Activated B cell treated with CpG ODN at 0.5 μM for 24 hours (primary cell): ENCODE measurements around the gene PALD1. TPM values are rescaled to one million over a fixed set of nuclear protein-coding genes. Genes with fewer than 3 reads are reported as not detected.
"Not testable (repeated sequence)": the region's sequence is repeated elsewhere in the genome, so short reads cannot be mapped to it uniquely, and the experiment has no call there.

Source experiments
- ATAC-seq: fragments of 200-7000 bp; cut with Tn5 transposase; one replicate; pipeline ENCODE4 v1.10.0; 2021; ENCODE audit warnings: low read depth, mild to moderate bottlenecking, moderate library complexity
- CTCF ChIA-PET: fragments of 350-600 bp; sonication (Branson Sonifier 250); formaldehyde crosslinking; loops from one replicate; lab custom pipeline; 2021; ENCODE audit warnings: antibody characterized with exemption; lab: Charles Lee
- POLR2A ChIA-PET: fragments of 350-600 bp; sonication (Branson Sonifier 250); formaldehyde crosslinking; loops from one replicate; lab custom pipeline; 2021; ENCODE audit warnings: antibody characterized with exemption; lab: Charles Lee
- DNase-seq: peaks from one replicate; pipeline ENCODE4 v3.0.0; 2022
- H3K27ac Mint-ChIP-seq: one replicate; pipeline ENCODE4 v1.8.0; 2020; ENCODE audit warnings: mixed read lengths
- H3K27me3 Mint-ChIP-seq: one replicate; pipeline ENCODE4 v1.8.0; 2021; ENCODE audit warnings: mixed read lengths
- H3K36me3 Mint-ChIP-seq: one replicate; pipeline ENCODE4 v1.8.0; 2021; ENCODE audit warnings: low read depth, mixed read lengths
- H3K4me1 Mint-ChIP-seq: one replicate; pipeline ENCODE4 v1.8.0; 2021; ENCODE audit warnings: mixed read lengths
- H3K4me3 Mint-ChIP-seq: one replicate; pipeline ENCODE4 v1.8.0; 2020; ENCODE audit warnings: mild to moderate bottlenecking, mixed read lengths
- H3K9me3 Mint-ChIP-seq: one replicate; pipeline ENCODE4 v1.8.0; 2020; ENCODE audit warnings: mixed read lengths
- intact Hi-C: fragments of 100-400 bp; cut with micrococcal nuclease; formaldehyde crosslinking; loops from one replicate; pipeline ENCODE4 v1.15.1; 2024
- total RNA-seq: library from RNA; stranded (reverse); gene quantifications from 2 replicates; pipeline ENCODE4 v1.2.3, GENCODE V29; 2022
- TF ChIP-seq, protein P1 (sequence below): fragments of 200-600 bp; IDR thresholded peaks from one replicate; pipeline ENCODE4 v1.8.0; 2022; ENCODE audit warnings: antibody characterized with exemption, mild to moderate bottlenecking

Gene PALD1
- total RNA-seq, 1 donor from 2014 or later: 3.3 TPM

DNA sequence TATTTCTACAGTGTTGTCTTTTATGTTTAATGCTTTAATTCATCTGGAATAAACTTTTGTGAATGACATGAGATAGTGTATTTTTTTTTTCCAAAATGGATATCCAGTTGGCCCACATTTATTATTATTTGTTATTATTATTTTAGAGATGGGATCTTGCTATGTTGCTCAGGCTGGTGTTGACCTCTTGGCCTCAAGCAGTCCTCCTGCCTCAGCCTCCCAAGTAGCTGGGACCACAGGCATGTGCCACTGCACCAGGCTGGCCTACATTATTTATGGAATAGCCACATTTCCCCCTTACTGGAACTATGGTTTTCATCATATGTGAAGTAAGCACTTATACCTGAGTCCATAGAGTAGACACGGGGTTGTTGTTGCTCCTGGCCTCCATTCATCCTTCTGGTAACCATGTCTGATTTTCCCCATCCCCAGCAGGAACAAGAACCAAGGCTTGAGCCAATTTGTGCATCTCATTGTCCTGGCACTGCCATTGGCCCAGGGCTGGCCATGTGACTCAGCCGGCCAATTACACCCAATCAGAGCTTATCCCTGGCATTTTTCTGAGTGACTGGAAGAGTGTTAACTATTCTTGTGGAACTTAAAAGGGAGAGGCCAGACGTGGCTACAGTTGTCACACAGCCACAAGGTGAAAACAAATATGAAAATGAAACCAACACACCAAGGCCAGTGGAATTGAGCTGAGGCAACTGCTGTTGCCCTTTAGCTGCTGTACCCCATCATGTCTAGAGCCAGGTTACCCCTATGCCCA lies 100.9 kb downstream of the PALD1 start:
- Mint-ChIP-seq H3K27me3 (no peaks in the 10 kb centered on the region), H3K4me1 (peaks cover 50% of the 10 kb centered on the region), H3K36me3 (no peaks in the 10 kb centered on the region), H3K27ac (no peak overlapping the region), H3K4me3 (no peak overlapping the region), H3K9me3 (no peaks in the 10 kb centered on the region)
- ATAC-seq (no peak), DNase-seq (no peak)
- CTCF ChIA-PET: no interaction called here
- POLR2A ChIA-PET: no interaction called here
- intact Hi-C loops: no loop called here
- TF ChIP-seq, protein P1, sequence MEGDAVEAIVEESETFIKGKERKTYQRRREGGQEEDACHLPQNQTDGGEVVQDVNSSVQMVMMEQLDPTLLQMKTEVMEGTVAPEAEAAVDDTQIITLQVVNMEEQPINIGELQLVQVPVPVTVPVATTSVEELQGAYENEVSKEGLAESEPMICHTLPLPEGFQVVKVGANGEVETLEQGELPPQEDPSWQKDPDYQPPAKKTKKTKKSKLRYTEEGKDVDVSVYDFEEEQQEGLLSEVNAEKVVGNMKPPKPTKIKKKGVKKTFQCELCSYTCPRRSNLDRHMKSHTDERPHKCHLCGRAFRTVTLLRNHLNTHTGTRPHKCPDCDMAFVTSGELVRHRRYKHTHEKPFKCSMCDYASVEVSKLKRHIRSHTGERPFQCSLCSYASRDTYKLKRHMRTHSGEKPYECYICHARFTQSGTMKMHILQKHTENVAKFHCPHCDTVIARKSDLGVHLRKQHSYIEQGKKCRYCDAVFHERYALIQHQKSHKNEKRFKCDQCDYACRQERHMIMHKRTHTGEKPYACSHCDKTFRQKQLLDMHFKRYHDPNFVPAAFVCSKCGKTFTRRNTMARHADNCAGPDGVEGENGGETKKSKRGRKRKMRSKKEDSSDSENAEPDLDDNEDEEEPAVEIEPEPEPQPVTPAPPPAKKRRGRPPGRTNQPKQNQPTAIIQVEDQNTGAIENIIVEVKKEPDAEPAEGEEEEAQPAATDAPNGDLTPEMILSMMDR: no peak

DNA sequence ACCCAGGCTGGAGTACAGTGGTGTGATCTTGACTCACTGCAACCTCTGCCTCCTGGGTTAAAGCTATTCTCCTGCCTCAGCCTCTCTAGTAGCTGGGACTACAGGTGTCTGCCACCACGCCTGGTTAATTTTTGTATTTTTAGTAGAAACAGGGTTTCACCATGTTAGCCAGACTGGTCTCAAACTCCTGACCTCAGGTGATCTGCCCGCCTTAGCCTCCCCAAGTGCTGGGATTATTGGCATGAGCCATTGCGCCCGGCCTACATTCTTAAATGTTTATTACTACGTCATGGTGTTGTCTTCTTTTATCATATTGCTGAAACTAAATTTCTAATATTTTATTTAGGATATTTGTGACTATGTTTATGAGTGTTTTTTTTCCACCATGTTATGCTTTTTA lies 102.6 kb downstream of the PALD1 start:
- POLR2A ChIA-PET, CTCF ChIA-PET: not testable (repeated sequence)

DNA sequence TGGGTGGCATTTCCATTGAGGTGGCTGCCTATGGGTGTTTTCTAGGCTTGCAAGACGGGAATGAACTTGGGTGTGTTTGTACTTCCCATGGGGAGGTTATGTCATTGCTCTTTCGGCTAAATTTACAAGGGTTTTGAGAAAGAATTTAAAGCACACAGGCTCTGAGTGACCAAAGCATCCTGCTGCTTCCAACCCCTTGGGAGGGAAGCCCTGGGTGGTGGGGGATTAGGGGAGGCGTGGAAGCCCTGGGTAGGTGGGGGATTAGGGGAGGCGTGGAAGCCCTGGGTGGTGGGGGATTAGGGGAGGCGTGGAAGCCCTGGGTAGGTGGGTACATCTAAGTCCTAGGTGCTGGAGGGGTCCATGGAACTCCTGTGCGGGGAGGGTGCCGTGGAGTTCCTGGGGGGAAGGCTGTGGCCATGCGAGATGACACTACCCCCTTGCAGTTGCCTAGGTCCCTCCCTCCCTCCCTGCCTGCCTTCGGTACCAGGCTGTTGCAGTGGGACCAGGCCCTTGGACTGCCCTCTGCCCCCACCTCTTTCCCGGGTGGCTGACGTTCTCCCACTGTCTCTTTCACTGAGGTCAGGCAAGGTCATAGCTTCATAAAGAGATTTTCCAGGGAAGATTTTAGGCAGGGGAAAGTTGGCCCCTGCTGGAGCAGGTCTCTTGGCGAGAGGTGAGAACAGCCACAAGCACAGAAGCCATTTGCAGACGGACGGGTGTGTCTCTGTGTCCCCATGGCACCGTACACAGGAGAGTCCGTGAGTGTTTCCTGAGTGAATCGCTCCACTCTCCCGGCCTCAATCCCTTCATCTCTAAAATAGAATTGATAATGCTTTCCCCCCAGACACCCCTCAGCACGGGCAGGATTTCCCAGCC lies 104.5 kb downstream of the PALD1 start:
- Mint-ChIP-seq H3K36me3 (no peaks in the 10 kb centered on the region), H3K9me3 (no peaks in the 10 kb centered on the region), H3K4me1 (peaks cover 21% of the 10 kb centered on the region), H3K27ac (no peak overlapping the region), H3K4me3 (no peak overlapping the region), H3K27me3 (peaks cover 2% of the 10 kb centered on the region)
- CTCF ChIA-PET: no interaction called here
- TF ChIP-seq, protein P1: no peak
- DNase-seq (no peak), ATAC-seq (no peak)
- POLR2A ChIA-PET: no interaction called here
- intact Hi-C loops: no loop called here

More for the DNA sequence above, 102.6 kb downstream of the PALD1 start:
- ATAC-seq, DNase-seq, H3K27ac Mint-ChIP-seq, intact Hi-C loops, H3K9me3 Mint-ChIP-seq, H3K27me3 Mint-ChIP-seq, H3K36me3 Mint-ChIP-seq, H3K4me3 Mint-ChIP-seq: not testable (repeated sequence)
- peaks cover 39% of the 10 kb centered on the region for H3K4me1 Mint-ChIP-seq

DNA sequence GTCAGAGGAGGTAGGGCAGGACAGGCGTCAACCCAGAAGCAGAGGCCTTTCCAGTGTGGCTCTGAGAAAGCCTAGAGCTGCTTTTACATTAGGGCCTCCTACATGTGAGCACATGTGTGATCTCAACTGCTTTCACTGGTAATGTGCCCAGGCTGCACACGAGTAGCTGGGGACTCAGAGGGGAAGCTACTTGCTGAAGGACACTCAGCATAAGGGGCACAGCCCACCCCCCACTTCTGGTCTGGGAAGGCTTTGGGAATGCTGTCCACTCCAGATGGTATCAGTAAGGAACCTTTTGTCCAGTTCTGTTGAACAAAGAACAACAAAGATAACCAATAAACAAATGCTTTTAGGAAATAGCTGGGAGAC lies 105.1 kb downstream of the PALD1 start:
- intact Hi-C loops: no loop called here
- CTCF ChIA-PET: no interaction called here
- H3K27ac Mint-ChIP-seq: no peak overlapping the region
- H3K4me1 Mint-ChIP-seq: peaks cover 14% of the 10 kb centered on the region
- TF ChIP-seq, protein P1: no peak
- ATAC-seq (no peak), DNase-seq (no peak)
- H3K36me3 Mint-ChIP-seq: no peaks in the 10 kb centered on the region
- peaks cover 2% of the 10 kb centered on the region for H3K27me3 Mint-ChIP-seq
- POLR2A ChIA-PET: no interaction called here
- H3K9me3 Mint-ChIP-seq: no peaks in the 10 kb centered on the region
- no peak overlapping the region for H3K4me3 Mint-ChIP-seq

DNA sequence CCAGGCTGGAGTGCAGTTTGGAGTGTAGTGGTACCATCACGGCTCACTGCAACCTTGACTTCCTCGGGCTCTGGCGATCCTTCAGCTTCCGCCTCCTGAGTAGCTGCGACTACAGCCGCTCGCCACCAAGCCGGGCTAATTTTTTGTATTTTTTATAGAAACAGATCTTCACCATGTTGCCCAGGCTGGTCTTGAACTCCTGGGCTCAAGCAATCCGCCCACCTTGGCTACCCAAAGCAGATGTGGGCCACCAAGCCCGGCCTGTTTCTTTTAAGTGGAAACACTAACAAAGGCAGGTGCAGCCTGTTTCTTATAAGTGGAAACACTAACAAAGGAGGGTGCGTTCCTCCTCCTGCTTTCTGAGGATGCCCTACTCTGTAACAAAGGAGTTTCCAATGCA lies 105.8 kb downstream of the PALD1 start:
- POLR2A ChIA-PET: no interaction called here
- ATAC-seq: no peak
- CTCF ChIA-PET: no interaction called here
- DNase-seq: no peak
- H3K27ac Mint-ChIP-seq: no peak overlapping the region
- H3K27me3 Mint-ChIP-seq: peaks cover 2% of the 10 kb centered on the region
- intact Hi-C loops: no loop called here
- peaks cover 7% of the 10 kb centered on the region for H3K4me1 Mint-ChIP-seq
- TF ChIP-seq, protein P1: no peak
- no peak overlapping the region for H3K4me3 Mint-ChIP-seq
- H3K9me3 Mint-ChIP-seq: no peaks in the 10 kb centered on the region
- H3K36me3 Mint-ChIP-seq: no peaks in the 10 kb centered on the region
